Loucy (cell line): ENCODE measurements around the gene ZNF277.

Source experiments
- EZH2phosphoT487 ChIP-seq: fragments of 200-600 bp; IDR thresholded peaks from 2 replicates; pipeline ENCODE4 v1.6.1; 2018; ENCODE audit warnings: antibody characterized with exemption, mild to moderate bottlenecking, moderate library complexity, borderline replicate concordance
- TF ChIP-seq, protein P1 (sequence below): fragments of 200-600 bp; sonication (generic); conservative IDR thresholded peaks from 2 replicates; pipeline ENCODE4 v1.5.1; 2014; ENCODE audit warnings: mild to moderate bottlenecking, antibody characterized with exemption, low read length

DNA sequence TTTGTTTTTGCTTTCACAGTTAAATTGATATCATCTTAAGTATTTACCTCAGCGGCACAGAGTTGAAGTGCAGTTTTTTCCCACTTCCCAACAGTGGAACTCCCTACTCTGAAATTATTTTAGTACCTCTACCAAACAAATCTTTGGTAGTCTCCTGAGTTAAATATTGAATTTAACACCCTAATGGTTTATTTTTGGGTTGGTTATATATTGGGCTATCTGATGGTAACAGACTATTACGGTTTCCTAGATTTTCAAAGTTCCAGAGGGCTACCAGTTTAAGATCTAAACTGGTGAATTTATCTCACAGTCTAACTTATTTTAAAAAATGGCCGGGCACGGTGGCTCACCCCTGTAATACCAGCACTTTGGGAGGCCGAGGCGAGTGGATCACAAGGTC, 1.3 kb downstream of the ZNF277 start:
- TF ChIP-seq, protein P1, sequence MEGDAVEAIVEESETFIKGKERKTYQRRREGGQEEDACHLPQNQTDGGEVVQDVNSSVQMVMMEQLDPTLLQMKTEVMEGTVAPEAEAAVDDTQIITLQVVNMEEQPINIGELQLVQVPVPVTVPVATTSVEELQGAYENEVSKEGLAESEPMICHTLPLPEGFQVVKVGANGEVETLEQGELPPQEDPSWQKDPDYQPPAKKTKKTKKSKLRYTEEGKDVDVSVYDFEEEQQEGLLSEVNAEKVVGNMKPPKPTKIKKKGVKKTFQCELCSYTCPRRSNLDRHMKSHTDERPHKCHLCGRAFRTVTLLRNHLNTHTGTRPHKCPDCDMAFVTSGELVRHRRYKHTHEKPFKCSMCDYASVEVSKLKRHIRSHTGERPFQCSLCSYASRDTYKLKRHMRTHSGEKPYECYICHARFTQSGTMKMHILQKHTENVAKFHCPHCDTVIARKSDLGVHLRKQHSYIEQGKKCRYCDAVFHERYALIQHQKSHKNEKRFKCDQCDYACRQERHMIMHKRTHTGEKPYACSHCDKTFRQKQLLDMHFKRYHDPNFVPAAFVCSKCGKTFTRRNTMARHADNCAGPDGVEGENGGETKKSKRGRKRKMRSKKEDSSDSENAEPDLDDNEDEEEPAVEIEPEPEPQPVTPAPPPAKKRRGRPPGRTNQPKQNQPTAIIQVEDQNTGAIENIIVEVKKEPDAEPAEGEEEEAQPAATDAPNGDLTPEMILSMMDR: no peak
- no peak for TF ChIP-seq EZH2phosphoT487
